Measurements from ENCODE around the gene TMEM205.

- TF ChIP-seq CTCF (IDR thresholded peaks at IDR 0.05): peak; percentile 44 to 66 (median 53)
- TF ChIP-seq POLR2A (IDR thresholded peaks at IDR 0.05): no peak
- TF ChIP-seq POLR2AphosphoS5 (IDR thresholded peaks at IDR 0.05): no peak
- TF ChIP-seq EP300 (IDR thresholded peaks at IDR 0.05): no peak
Measured at GRCh38 chr19:11378319-11379189, 32.5 kb upstream of the TMEM205 start.
